ENCODE results near the gene LRRTM4. TPM values are rescaled to one million over a fixed set of nuclear protein-coding genes. Genes with fewer than 3 reads are reported as not detected.
"Not testable (repeated sequence)": the region's sequence is repeated elsewhere in the genome, so short reads cannot be mapped to it uniquely, and the experiment has no call there.

Gene LRRTM4
- total RNA-seq, 1 donor from 2014 or later, result 10.6 TPM

- Mint-ChIP-seq H3K4me1 (no peaks in the 10 kb centered on the region), H3K36me3 (ENCODE audit: low read depth) (no peaks in the 10 kb centered on the region), H3K9me3 (no peaks in the 10 kb centered on the region), H3K4me3 (no peak overlapping the region), H3K27me3 (ENCODE audit: low read depth) (no peaks in the 10 kb centered on the region), H3K27ac (ENCODE audit: unreplicated experiment) (no peak overlapping the region)
- no peak for DNase-seq (ENCODE audit: low read depth, low spot score)
- TF ChIP-seq CTCF (conservative IDR thresholded peaks at IDR 0.05), result no peak
Observed at GRCh38 chr2:76812156-76812555, 710.0 kb downstream of the LRRTM4 start.

GRCh38 chr2:76809136-76809535 is 713.0 kb downstream of the LRRTM4 start:
- Mint-ChIP-seq H3K36me3 (ENCODE audit: low read depth) (no peaks in the 10 kb centered on the region), H3K9me3 (no peaks in the 10 kb centered on the region), H3K27me3 (ENCODE audit: low read depth) (no peaks in the 10 kb centered on the region), H3K4me1 (no peaks in the 10 kb centered on the region), H3K4me3 (no peak overlapping the region), H3K27ac (ENCODE audit: unreplicated experiment) (no peak overlapping the region)
- TF ChIP-seq CTCF (conservative IDR thresholded peaks at IDR 0.05), result no peak
- no peak for DNase-seq (ENCODE audit: low read depth, low spot score)

GRCh38 chr2:76808732-76809131 is 713.4 kb downstream of the LRRTM4 start:
- TF ChIP-seq CTCF (conservative IDR thresholded peaks at IDR 0.05), result no peak
- Mint-ChIP-seq H3K9me3 (no peaks in the 10 kb centered on the region), H3K27ac (ENCODE audit: unreplicated experiment) (no peak overlapping the region), H3K4me3 (no peak overlapping the region), H3K36me3 (ENCODE audit: low read depth) (no peaks in the 10 kb centered on the region), H3K4me1 (no peaks in the 10 kb centered on the region), H3K27me3 (ENCODE audit: low read depth) (no peaks in the 10 kb centered on the region)
- no peak for DNase-seq (ENCODE audit: low read depth, low spot score)

- no peak for TF ChIP-seq CTCF (conservative IDR thresholded peaks at IDR 0.05)
- Mint-ChIP-seq H3K4me3 (no peak overlapping the region), H3K36me3 (ENCODE audit: low read depth) (peaks cover 5% of the 10 kb centered on the region), H3K9me3 (peaks cover 8% of the 10 kb centered on the region), H3K27ac (ENCODE audit: unreplicated experiment) (no peak overlapping the region), H3K4me1 (peaks cover 8% of the 10 kb centered on the region), H3K27me3 (ENCODE audit: low read depth) (no peaks in the 10 kb centered on the region)
- no peak for DNase-seq (ENCODE audit: low read depth, low spot score)
Observed at GRCh38 chr2:76793647-76794334, 728.4 kb downstream of the LRRTM4 start.

- not testable (repeated sequence) for H3K27ac Mint-ChIP-seq (ENCODE audit: unreplicated experiment); H3K4me1 Mint-ChIP-seq; H3K9me3 Mint-ChIP-seq; DNase-seq (ENCODE audit: low read depth, low spot score); H3K27me3 Mint-ChIP-seq (ENCODE audit: low read depth); H3K36me3 Mint-ChIP-seq (ENCODE audit: low read depth)
- peak overlapping the region; percentile 69 for H3K4me3 Mint-ChIP-seq
Observed at GRCh38 chr2:76781313-76781712, 740.9 kb downstream of the LRRTM4 start.

- Mint-ChIP-seq H3K9me3 (no peaks in the 10 kb centered on the region), H3K4me3 (no peak overlapping the region), H3K36me3 (ENCODE audit: low read depth) (no peaks in the 10 kb centered on the region), H3K27me3 (ENCODE audit: low read depth) (no peaks in the 10 kb centered on the region), H3K4me1 (no peaks in the 10 kb centered on the region), H3K27ac (ENCODE audit: unreplicated experiment) (no peak overlapping the region)
- no peak for TF ChIP-seq CTCF (conservative IDR thresholded peaks at IDR 0.05)
- DNase-seq (ENCODE audit: low read depth, low spot score), result no peak
Observed at GRCh38 chr2:76763276-76763675, 758.9 kb downstream of the LRRTM4 start.

Data from neural crest cell (in vitro differentiated cells).